K562 (cell line): ENCODE results near the gene MRFAP1. TPM values are rescaled to one million over a fixed set of nuclear protein-coding genes. Genes with fewer than 3 reads are reported as not detected.

ENCODE experiments used
- CTCF ChIP-seq, 3 experiments: IDR thresholded peaks in 2 of 3; conservative IDR thresholded peaks in 1 of 3; 2 replicates each; pipeline ENCODE4 v1.5.1; 2011 to 2012; ENCODE audit warnings: low read length in 3 of 3, mild to moderate bottlenecking in 3 of 3, control low read depth in 2 of 3, improper control_type of control experiment in 1 of 3, inconsistent platforms in 1 of 3, low read depth in 1 of 3, mixed read lengths in 1 of 3, moderate library complexity in 1 of 3; ENCODE audit not compliant: insufficient read depth in 2 of 3
- DPF2 ChIP-seq: fragments of 450-650 bp; IDR thresholded peaks from 2 replicates; pipeline ENCODE4 v1.6.1; 2016
- ELK3 ChIP-seq: fragments of 450-650 bp; formaldehyde crosslinking; IDR thresholded peaks from 2 replicates; pipeline ENCODE4 v1.4.0; 2020; ENCODE audit warnings: mild to moderate bottlenecking
- FOXO4 ChIP-seq: fragments of 450-650 bp; formaldehyde crosslinking; IDR thresholded peaks from 2 replicates; pipeline ENCODE4 v1.4.0; 2020; ENCODE audit warnings: mild to moderate bottlenecking, moderate library complexity
- GATAD2A ChIP-seq: fragments of 450-650 bp; IDR thresholded peaks from 2 replicates; pipeline ENCODE4 v1.6.1; 2017
- HNRNPK ChIP-seq: fragments of 200-400 bp; formaldehyde crosslinking; IDR thresholded peaks from one replicate; pipeline ENCODE4 v1.6.1; 2018; ENCODE audit warnings: mild to moderate bottlenecking, low read depth, low read length; ENCODE audit not compliant: poor library complexity, severe bottlenecking
- KLF13 ChIP-seq: fragments of 450-650 bp; IDR thresholded peaks from 2 replicates; pipeline ENCODE4 v1.6.1; 2016; ENCODE audit warnings: missing genetic modification characterization, low read depth, mild to moderate bottlenecking, missing compliant biosample characterization, moderate library complexity, borderline replicate concordance
- MTA1 ChIP-seq: fragments of 450-650 bp; IDR thresholded peaks from 2 replicates; pipeline ENCODE4 v1.6.1; 2017; ENCODE audit warnings: borderline replicate concordance
- NCOA2 ChIP-seq, 2 experiments: fragments of 450-650 bp; IDR thresholded peaks; 2 replicates each; pipeline ENCODE4 v1.6.1; 2018; ENCODE audit warnings: mild to moderate bottlenecking in 2 of 2, moderate library complexity in 1 of 2; ENCODE audit not compliant: partially characterized antibody in 2 of 2
- POLR2A ChIP-seq: fragments of 450-650 bp; conservative IDR thresholded peaks from 2 replicates; pipeline ENCODE4 v1.6.1; 2016
- POLR2B ChIP-seq: fragments of 450-650 bp; IDR thresholded peaks from 2 replicates; pipeline ENCODE4 v1.6.1; 2018; ENCODE audit warnings: low read depth; ENCODE audit not compliant: partially characterized antibody
- PYGO2 ChIP-seq: fragments of 450-650 bp; IDR thresholded peaks from 2 replicates; pipeline ENCODE4 v1.6.1; 2016; ENCODE audit warnings: mild to moderate bottlenecking, missing genetic modification characterization, moderate library complexity, missing compliant biosample characterization
- SREBF2 ChIP-seq: sonication (generic); formaldehyde crosslinking; IDR thresholded peaks from 2 replicates; pipeline ENCODE4 v1.4.0; 2020; ENCODE audit warnings: mild to moderate bottlenecking, missing genetic modification reagents
- STAG1 ChIP-seq: sonication (generic); formaldehyde crosslinking; IDR thresholded peaks from 2 replicates; pipeline ENCODE4 v1.5.0; 2020; ENCODE audit warnings: missing genetic modification reagents, borderline replicate concordance
- TBP ChIP-seq: optimal IDR thresholded peaks from 2 replicates; pipeline ENCODE3; 2011; ENCODE audit warnings: low read depth, low read length, improper control_type of control experiment
- ZBTB49 ChIP-seq: sonication (generic); formaldehyde crosslinking; IDR thresholded peaks from 2 replicates; pipeline ENCODE4 v1.8.0; 2022; ENCODE audit warnings: missing genetic modification reagents, mild to moderate bottlenecking, borderline replicate concordance
- ZNF253 ChIP-seq: fragments of 250-450 bp; sonication (Bioruptor Pico); conservative IDR thresholded peaks from 2 replicates; pipeline ENCODE4 v1.6.1; 2021; ENCODE audit warnings: mild to moderate bottlenecking
- ZNF655 ChIP-seq: fragments of 250-450 bp; sonication (Bioruptor Pico); IDR thresholded peaks from 2 replicates; pipeline ENCODE4 v1.5.0; 2021
- ZZZ3 ChIP-seq: fragments of 450-650 bp; IDR thresholded peaks from 2 replicates; pipeline ENCODE4 v1.6.1; 2016; ENCODE audit warnings: antibody characterized with exemption, mild to moderate bottlenecking, moderate library complexity
- polyA plus RNA-seq, 8 experiments: library from polyadenylated mRNA; depleted of rRNA in 4 of 8; stranded (reverse) in 5 of 8; unstranded in 3 of 8; fragments of >200 nt; fragmentation: Nextera tagmentation in 2 of 8; fragmentation: Illumina TruSeq in 1 of 8; extraction: Ambion mirVana in 2 of 8; extraction: Trizol in 1 of 8; gene quantifications; 2 replicates each; pipeline versions ENCODE4 v1.2.1 to v1.2.3, GENCODE V29; 2011 to 2014; ENCODE audit warnings: inconsistent platforms in 1 of 8, missing spikeins in 1 of 8
- total RNA-seq, 7 experiments: library from RNA; depleted of rRNA in 6 of 7; stranded (reverse); fragments of >200 nt in 6 of 7; fragmentation: Illumina TruSeq in 2 of 7; extraction: Trizol in 2 of 7; gene quantifications; 2 replicates each; pipeline versions ENCODE4 v1.2.1 to v1.2.3, GENCODE V29; 2011 to 2021; ENCODE audit warnings: low replicate concordance in 1 of 7

Gene MRFAP1
- total and polyA plus RNA-seq, 9 of the 15 experiments (the other 6 are each of a cell fraction or from before 2014, with no cell fraction given): 46.0 to 270 (median 151) TPM

- TF ChIP-seq KLF13 (tag) (no peak), ELK3 (CRISPR knock-in tag) (no peak), ZZZ3 (no peak), ZNF655 (CRISPR knock-in tag) (no peak), MTA1 (peak; percentile 48; the same call in 1 of the 2 replicates), GATAD2A (no peak), ZNF253 (CRISPR knock-in tag) (no peak), STAG1 (no peak), HNRNPK (no peak), POLR2B (no peak), NCOA2 (IDR thresholded peaks at IDR 0.05; ENCODE audit: partially characterized antibody in 2 of 2) (no peak), POLR2A (no peak), ZBTB49 (no peak), SREBF2 (CRISPR knock-in tag) (no peak), PYGO2 (tag) (no peak), CTCF (IDR thresholded peaks at IDR 0.05 in 2 of 3, conservative IDR thresholded peaks at IDR 0.05 in 1 of 3; ENCODE audit: insufficient read depth in 2 of 3, low read depth in 1 of 3, low read length in 3 of 3) (no peak), DPF2 (0 out of 2 replicates have a peak, but pooled peaks have one; percentile 36), TBP (no peak), FOXO4 (CRISPR knock-in tag) (no peak)
Measured at GRCh38 chr4:6613676-6614651, 26.5 kb upstream of the MRFAP1 start (continued).
